KG1 (cell line): ENCODE measurements around the gene KNG1.

Source experiments
- DNase-seq: peaks from one replicate; lab custom pipeline; 2025; lab: John Stamatoyannopoulos, UW

Gene KNG1

DNA sequence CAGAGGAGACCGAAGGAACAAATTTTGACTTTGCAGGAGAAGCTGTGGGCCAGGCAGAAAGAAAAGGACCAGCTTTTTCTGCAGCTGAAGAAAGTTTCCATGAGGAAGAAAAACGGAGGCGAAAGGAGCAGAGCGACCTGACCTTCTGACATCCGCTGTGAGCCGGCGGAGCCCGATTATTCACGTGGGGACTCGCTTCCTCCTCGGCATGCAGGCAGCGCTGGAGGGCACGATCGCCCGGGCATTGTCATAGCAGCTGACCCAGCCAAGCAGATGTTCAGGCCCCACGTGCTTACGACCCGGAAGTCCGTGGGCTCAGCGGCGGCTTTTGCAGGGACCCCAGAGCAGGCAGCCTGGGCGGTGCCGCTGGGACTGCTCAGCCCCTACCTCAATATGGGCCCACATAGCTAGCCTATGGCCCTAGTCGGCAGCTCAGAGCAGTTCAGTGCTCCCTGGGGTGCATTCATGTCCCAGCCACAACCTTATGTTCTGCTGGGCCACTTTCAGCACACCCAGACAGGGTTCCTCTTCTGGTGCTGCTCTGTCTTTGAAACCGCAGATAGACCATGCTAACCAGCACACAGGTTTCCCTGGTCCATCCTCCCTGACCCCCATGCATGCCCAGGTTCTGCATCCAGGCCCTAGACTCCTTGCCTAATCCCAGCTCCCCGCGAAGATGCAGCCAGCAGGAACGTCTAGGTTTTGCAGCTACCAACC lies 55.7 kb downstream of the KNG1 start:
- peak; percentile 21 for DNase-seq

DNA sequence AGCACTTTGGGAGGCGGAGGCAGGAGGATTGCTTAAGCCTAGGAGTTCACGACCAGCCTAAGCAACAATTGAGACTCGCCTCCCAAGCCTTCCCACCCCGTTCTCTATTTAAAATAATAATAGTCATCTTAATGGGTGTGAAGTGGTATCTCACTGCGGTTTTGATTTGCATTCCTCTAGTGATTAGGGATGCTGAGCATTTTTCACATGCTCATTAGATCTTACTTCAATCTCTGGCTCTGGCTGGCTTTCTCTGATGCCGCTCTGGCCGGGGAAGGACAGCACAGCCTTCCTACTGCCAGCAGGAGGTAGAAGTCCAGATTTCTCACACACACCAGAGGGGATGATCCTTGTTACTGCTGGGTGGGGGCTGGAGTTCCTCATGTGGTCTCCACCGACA lies 58.8 kb downstream of the KNG1 start:
- DNase-seq, result no peak

DNA sequence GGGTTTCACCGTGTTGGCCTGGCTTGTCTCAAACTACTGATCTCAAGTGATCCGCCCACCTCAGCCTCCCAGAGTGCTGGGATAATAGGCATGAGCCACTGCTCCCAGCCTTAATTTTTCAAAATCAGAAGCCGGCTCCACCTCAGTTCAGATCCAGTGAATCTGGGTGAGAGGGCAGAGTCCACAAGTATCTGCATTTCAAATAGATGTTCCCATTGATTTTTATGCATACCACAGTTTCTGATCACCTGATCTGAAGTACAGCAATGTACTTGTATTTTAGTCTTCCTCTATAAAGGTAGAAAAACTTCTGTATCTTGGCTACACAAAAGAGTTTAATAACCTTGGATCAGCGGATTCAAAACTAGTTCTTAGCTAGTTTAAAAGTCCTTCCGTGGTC lies 62.0 kb downstream of the KNG1 start:
- no peak for DNase-seq

DNA sequence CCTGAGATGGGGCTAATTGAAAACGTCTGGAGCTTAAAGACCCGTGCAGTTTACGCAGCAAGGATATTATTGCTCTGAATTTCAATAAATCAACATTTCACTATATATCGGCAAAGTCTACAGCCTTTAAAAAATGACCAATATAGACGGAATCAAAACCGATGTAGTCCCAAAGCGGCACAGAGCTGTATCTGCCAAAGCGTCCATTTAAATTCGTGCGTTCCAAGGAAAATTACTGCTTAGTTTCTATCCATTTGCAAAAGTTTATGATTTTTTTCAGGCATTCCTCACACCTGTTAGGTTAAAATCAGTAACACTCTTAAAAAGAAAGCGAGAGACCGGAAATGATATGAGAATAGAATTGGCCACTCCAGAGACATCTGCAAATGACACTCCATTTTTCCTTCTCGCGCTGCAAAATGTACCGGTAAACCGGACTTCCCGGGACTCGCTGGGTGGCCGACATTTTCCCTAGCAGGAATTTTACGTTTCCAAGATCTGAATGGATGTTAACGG lies 65.4 kb downstream of the KNG1 start:
- no peak for DNase-seq

DNA sequence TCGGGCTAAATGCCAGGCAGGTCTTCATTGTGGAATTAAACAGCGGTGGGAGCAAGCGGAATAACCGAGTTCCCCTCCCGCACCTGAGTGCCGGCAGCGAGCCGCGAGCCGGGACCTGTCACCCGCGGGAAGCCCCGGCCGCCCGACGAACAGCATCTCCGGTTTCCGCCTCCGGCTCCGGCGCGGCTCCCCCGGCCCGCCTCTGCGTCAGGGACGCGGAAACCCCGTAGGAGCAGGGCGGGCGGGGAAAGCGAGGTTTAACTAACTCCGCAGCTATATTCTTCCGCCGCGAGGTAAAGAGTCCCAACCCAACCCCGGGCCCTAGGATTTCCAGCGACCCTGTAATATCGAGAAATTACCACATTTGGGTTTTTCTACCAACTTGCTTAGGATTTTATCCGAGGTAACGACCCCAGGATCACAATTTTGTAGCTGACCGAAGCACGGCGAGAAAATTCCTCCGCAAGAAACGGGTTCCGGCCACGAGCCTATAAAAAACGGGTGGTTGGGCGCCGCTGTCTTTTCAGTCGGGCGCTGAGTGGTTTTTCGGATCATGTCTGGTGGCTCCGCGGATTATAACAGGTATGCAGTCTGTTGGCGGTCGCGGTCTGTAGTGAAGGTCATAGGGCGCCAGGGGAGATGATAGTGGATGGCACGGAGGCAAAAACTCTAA lies 66.0 kb downstream of the KNG1 start, which contains the start of gene EIF4A2:
Gene EIF4A2, plus strand, starts transcription at position 520 of the 673 bp plus-strand sequence. Its CDS starts 34 bp downstream, at position 554.
- DNase-seq, result peak; percentile 95

DNA sequence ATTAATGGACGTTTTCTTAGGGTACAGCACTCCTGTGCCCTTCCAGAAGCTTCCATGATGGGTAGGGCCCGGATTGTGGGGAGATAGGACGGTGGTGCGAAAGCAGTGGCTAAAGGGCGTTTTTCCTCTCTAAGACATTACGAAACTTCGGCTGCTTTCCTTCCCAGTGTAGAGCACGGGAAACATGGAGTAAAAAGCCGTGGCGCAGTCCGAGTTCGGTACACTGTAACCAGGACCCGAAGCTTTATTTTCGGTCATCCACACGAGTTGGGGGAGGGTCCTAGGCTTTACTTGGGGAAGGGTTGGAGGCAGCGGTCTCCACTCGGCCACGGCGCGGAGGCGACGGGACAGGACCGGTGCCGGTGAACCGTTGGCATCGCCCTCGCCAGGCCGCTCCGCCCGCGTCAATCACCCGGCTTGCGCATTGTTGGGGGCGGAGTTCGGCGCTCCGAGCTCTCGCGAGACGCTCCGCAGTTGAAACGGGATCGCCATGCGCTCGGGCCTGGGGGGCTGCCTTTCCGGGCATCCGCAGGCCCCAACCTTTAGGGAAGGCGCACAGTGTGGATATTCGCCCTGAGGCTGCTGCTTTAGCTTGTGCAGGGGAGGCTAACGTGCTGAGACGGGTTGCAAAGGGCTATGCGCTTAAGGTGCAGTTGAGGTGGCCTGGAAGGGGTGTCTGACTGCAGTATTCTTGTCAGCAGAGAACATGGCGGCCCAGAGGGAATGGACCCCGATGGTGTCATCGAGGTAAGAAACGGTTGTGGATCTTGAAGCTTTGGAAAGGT lies 66.8 kb downstream of the KNG1 start:
- DNase-seq, result no peak

DNA sequence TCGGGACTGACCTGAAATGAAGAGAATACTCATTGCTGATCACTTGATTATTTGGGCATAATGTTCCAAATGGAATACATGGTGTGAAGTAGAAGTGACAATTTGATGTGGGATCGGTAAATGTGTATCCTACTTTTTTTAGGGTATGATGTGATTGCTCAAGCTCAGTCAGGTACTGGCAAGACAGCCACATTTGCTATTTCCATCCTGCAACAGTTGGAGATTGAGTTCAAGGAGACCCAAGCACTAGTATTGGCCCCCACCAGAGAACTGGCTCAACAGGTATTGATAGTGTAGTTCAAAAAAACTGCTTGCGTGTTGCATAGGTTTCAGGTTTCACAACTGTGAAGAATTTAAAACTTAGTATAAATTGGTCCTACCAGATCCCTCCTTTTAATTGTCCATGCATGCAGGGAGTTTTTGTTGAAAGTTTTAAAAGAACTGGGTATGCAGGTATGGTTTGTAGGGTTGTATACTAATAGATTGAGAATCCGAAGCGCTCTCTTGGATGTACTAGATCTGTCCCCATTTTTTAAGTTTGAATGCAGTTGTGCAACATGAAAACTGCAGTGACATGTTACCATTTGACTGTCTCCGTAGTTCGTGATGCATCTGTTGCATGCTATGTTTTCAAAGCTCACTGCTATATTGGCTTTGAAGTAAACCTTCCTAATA lies 67.8 kb downstream of the KNG1 start:
- DNase-seq, result no peak

DNA sequence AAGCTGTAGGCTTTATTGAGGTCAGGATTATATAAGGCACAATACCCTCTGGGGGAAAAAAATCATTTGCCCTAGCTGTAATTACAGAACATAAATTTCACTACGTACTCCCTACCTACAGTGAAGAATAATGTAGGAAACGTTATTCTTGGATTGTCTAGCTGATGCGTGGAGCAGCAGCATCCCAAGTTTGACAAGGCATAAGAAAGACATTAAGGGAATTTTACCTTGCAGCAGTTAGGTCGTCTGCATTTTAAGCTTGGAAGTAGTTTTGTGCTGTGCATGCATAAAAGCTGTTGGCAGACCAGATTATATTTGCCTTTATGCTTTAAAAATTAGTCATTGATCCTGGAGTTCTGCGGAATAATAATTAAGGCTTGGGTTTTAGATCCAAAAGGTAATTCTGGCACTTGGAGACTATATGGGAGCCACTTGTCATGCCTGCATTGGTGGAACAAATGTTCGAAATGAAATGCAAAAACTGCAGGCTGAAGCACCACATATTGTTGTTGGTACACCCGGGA lies 68.4 kb downstream of the KNG1 start:
- DNase-seq, result no peak

DNA sequence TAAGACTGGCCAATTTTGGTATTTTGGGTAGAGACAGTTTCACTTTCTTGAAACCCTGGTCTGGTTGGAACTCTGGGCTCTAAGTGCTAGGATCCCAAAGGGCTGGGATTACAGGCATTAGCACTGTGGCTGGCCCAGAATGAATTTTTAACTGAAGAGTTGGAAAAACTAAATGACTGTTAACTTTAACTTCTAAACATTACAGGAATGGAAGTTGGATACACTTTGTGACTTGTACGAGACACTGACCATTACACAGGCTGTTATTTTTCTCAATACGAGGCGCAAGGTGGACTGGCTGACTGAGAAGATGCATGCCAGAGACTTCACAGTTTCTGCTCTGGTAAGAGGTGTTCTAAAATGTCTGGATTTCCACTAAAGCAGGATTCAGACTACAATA lies 69.8 kb downstream of the KNG1 start:
- DNase-seq, result no peak

DNA sequence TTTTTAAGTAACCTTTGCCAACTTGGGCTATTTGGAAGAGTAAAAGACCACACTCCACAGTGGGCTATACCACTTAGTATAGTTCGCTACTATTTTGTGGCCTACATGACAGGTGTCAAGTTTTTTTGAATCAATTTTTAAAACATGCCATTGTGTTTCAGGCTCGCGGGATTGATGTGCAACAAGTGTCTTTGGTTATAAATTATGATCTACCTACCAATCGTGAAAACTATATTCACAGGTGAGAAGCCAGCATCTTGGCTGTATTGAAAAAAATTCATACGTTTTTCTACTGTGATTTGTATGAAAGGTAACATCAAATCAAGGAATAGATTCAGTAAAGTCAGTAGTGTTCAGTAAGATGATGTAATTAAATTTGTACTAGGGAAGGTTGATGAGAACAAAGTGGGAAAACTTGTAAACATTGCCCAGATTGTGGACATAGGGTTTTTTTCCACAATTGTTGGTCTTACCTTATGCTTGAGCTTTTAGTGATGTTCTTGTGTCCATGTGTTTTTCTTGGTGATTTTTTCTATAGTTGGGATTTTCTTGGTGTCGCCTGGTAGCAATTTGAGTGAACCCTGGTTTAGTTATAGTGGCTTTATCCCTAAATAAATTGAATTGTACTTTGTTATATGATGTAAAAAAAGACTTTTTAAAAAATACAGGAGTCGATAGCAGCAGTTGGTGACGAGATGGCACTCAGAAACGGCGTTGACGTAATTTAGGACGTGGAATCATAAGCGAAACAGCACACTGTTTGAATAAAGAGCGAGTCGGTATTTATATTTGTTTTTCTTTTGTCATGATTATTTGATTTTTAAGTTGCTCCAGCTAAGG lies 70.7 kb downstream of the KNG1 start:
- DNase-seq, result no peak

DNA sequence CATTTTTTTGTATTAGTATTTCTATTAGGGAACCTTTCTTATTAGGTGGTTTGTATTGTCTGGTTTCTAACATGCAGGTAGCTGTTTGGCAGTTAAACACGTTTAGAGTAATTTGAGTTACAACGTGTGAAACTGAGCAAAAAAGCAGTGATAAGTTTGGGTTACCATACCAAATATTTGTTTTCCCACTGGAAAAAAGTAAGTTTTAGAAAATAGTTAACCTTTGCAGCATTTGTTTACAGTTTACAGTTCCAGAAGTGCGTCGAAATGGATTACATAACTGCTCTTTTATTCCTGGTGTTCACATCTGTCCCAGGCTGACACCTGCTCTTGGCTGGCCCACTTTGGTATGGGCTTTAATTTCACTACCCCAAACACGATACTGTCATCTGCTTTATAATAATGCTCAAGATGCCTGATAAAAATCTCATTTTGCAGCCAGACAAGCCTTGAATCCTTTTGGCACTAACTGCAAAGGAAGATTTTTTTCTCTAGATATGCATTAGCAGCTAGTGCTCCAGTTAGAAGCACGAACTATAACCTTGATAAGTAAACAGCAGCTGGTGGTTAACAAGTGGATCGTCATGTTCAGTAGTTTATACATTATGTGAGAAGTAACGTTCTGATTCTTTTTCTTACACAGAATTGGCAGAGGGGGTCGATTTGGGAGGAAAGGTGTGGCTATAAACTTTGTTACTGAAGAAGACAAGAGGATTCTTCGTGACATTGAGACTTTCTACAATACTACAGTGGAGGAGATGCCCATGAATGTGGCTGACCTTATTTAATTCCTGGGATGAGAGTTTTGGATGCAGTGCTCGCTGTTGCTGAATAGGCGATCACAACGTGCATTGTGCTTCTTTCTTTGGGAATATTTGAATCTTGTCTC lies 71.6 kb downstream of the KNG1 start:
- no peak for DNase-seq

DNA sequence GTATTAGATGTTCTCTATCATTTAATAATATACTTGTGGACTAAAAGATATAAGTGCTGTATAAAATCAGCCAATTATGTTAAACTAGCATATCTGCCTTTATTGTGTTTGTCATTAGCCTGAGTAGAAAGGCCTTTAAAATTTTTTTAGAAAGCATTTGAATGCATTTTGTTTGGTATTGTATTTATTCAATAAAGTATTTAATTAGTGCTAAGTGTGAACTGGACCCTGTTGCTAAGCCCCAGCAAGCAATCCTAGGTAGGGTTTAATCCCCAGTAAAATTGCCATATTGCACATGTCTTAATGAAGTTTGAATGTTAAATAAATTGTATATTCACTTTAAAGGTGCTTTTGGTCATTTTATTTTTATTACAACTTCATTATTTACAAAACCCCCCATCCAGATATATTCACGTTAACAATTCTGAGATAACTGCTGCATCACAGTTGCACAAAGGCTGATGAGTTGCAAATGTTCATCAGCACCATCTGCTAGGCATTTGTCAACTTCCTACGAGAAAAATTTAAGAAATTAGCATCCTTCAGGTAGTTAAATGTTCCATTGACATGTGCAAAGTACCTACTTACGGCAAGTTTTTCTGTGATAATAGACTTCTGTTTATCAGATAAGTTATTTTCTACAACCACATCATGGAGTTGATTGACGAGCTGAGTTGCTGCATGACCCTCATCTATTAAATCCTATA lies 72.5 kb downstream of the KNG1 start:
- DNase-seq, result no peak

DNA sequence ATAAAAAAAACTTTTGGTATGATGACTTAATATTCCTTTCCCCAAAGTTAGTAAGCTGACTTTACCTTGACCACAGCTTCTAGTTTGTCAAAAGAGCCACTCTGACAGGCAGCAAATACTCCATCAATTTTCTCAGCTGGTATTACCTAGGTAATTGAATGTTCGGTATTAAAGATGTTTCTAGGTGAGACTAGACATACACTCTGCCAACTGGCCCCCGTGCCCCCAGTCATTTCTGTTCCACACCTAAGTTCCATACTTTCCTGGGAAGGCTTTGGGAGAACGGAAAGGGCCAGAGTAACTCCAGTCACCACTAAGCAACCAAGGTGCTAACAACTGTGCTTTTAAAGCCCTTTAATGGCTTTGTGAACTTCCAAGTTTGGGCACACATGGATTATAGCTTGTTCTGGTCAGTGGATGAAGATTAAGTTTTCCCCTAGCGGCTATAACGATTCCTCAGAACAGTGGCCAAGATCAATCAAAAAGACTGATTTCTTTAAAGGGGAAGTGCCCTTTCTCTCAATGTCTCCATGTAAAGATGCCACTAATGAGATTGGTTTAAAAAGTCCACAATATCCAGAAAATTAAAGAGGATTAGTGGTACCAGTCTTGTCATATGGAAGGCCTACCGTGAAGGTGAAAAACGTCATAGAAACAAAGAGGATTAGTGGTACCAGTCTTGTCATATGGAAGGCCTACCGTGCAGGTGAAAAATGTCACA lies 73.3 kb downstream of the KNG1 start:
- DNase-seq, result no peak
